Measurements from ENCODE around the gene CLCNKA.

DNA sequence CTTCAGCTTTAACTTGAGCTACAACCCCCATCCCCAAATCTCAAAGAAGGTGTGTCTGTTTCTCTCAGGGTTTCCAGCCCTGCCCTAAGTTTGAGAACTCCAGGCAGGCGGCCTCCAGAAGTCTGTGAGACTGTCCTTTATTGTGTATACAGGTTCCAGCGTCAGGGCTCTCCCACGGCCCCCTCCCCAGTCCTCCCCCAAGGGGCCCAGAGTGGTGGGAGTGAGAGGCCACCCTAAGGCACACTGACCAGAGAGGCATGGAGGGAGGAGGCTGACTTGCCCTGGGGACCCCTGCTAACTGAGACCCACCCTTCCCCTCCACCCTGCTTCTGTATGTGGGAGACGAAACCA lies 8.0 kb upstream of the CLCNKA start:
- TF ChIP-seq, protein P1, sequence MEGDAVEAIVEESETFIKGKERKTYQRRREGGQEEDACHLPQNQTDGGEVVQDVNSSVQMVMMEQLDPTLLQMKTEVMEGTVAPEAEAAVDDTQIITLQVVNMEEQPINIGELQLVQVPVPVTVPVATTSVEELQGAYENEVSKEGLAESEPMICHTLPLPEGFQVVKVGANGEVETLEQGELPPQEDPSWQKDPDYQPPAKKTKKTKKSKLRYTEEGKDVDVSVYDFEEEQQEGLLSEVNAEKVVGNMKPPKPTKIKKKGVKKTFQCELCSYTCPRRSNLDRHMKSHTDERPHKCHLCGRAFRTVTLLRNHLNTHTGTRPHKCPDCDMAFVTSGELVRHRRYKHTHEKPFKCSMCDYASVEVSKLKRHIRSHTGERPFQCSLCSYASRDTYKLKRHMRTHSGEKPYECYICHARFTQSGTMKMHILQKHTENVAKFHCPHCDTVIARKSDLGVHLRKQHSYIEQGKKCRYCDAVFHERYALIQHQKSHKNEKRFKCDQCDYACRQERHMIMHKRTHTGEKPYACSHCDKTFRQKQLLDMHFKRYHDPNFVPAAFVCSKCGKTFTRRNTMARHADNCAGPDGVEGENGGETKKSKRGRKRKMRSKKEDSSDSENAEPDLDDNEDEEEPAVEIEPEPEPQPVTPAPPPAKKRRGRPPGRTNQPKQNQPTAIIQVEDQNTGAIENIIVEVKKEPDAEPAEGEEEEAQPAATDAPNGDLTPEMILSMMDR (IDR thresholded peaks at IDR 0.05; ENCODE audit: low read depth, low read length): no peak
- TF ChIP-seq EZH2phosphoT487 (IDR thresholded peaks at IDR 0.05; ENCODE audit: low read depth): no peak

Measured in OCI-LY3 (cell line).